ENCODE results near the gene PIGT. TPM values are rescaled to one million over a fixed set of nuclear protein-coding genes. Genes with fewer than 3 reads are reported as not detected.

PIGT gene
- total RNA-seq, 1 experiment from 2014 or later: 73.9 TPM

DNA sequence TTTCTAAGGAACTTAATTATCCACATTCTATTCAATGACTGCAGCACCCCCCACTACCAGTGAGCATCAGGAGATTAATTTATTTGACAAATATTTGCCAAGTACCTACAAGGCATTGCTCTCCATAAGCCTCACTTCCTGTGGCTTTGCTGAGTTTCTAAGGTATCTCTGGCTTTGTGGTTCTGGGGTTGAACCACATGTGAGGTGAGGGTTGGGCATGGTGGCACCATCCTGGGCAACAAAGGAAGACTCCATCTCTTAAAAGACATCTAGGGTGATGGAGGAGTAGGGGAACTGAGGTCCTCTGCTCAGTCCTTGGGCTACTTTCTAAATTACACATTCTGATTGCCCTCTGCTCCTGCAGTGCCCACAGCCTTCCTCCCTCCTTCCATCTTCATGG is 28.1 kb downstream of the PIGT start:
- Mint-ChIP-seq H3K27me3 (ENCODE audit: low read depth) (peaks cover 6% of the 10 kb centered on the region; the same call in 1 of the 2 replicates), H3K9me3 (no peaks in the 10 kb centered on the region; a peak in 1 of 5 replicates), H3K36me3 (ENCODE audit: insufficient read depth in 1 of 3, low read depth in 3 of 3) (no peaks in the 10 kb centered on the region), H3K27ac (no peak overlapping the region; a peak in 1 of 7 replicates), H3K4me3 (no peak overlapping the region), H3K4me1 (peaks cover 26 to 34% of the 10 kb centered on the region in 2 experiments)
- H3K4me1 ChIP-seq (ENCODE audit: insufficient read depth, low read length): no peaks in the 10 kb centered on the region; the same call in 1 of the 2 replicates
- no peak overlapping the region for H2AK5ac ChIP-seq (ENCODE audit: insufficient read length, low read length)
- no peaks in the 10 kb centered on the region for H3K9me3 ChIP-seq (ENCODE audit: control insufficient read depth, low read depth, low read length)
- no peaks in the 10 kb centered on the region for H3K79me1 ChIP-seq (ENCODE audit: insufficient read depth, low read depth, low read length, poor library complexity, severe bottlenecking)
- H4K5ac ChIP-seq (ENCODE audit: insufficient read length, low read depth, low read length): no peak overlapping the region
- no peaks in the 10 kb centered on the region for H3K23me2 ChIP-seq (ENCODE audit: insufficient read length, low read depth, low read length, poor library complexity, severe bottlenecking)
- no peak overlapping the region for H2BK5ac ChIP-seq (ENCODE audit: insufficient read length, low read length)
- no peak overlapping the region for H3T11ph ChIP-seq (ENCODE audit: low read length)
- H3K27me3 ChIP-seq (ENCODE audit: insufficient read depth, low read length): no peaks in the 10 kb centered on the region
- H3K14ac ChIP-seq (ENCODE audit: insufficient read depth, low read length): no peak overlapping the region
- no peak overlapping the region for H3K56ac ChIP-seq (ENCODE audit: insufficient read length, low read depth, low read length)
- H3K27ac ChIP-seq (ENCODE audit: insufficient read length, low read depth, low read length): no peak overlapping the region
- H3K23ac ChIP-seq (ENCODE audit: insufficient read length, low read depth, low read length): no peak overlapping the region
- no peak overlapping the region for H2BK120ac ChIP-seq (ENCODE audit: low read depth, low read length, poor library complexity, severe bottlenecking)
- no peak overlapping the region for H3K18ac ChIP-seq (ENCODE audit: insufficient read length, low read depth, low read length)
- H2BK12ac ChIP-seq (ENCODE audit: insufficient read length, low read depth, low read length): no peak overlapping the region
- no peak overlapping the region for H2BK20ac ChIP-seq (ENCODE audit: low read depth, low read length, poor library complexity, severe bottlenecking)
- H4K91ac ChIP-seq (ENCODE audit: insufficient read length, low read depth, low read length): no peak overlapping the region
- no peak overlapping the region; the same call in 1 of the 2 replicates for H2BK15ac ChIP-seq (ENCODE audit: low read depth, low read length)
- no peak overlapping the region for H3K4ac ChIP-seq (ENCODE audit: low read depth, low read length)
- H3K79me2 ChIP-seq (ENCODE audit: insufficient read depth, low read length): no peaks in the 10 kb centered on the region
- TF ChIP-seq, protein P1, sequence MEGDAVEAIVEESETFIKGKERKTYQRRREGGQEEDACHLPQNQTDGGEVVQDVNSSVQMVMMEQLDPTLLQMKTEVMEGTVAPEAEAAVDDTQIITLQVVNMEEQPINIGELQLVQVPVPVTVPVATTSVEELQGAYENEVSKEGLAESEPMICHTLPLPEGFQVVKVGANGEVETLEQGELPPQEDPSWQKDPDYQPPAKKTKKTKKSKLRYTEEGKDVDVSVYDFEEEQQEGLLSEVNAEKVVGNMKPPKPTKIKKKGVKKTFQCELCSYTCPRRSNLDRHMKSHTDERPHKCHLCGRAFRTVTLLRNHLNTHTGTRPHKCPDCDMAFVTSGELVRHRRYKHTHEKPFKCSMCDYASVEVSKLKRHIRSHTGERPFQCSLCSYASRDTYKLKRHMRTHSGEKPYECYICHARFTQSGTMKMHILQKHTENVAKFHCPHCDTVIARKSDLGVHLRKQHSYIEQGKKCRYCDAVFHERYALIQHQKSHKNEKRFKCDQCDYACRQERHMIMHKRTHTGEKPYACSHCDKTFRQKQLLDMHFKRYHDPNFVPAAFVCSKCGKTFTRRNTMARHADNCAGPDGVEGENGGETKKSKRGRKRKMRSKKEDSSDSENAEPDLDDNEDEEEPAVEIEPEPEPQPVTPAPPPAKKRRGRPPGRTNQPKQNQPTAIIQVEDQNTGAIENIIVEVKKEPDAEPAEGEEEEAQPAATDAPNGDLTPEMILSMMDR (conservative IDR thresholded peaks at IDR 0.05): no peak
- no peak overlapping the region for H3K4me2 ChIP-seq (ENCODE audit: insufficient read depth, insufficient read length, low read length)
- H2AFZ ChIP-seq (ENCODE audit: low read length): no peak overlapping the region
- H3K9ac ChIP-seq (ENCODE audit: extremely low read depth, insufficient read length, low read length): no peak overlapping the region
- no peaks in the 10 kb centered on the region for H4K20me1 ChIP-seq (ENCODE audit: control insufficient read depth, insufficient read depth, insufficient read length)
- no peak overlapping the region for H4K8ac ChIP-seq (replicated peaks; ENCODE audit: insufficient read length, low read depth, low read length)
- DNase-seq: no peak

Data from H9 (cell line).